Measurements from ENCODE around the gene LSM7. TPM values are rescaled to one million over a fixed set of nuclear protein-coding genes. Genes with fewer than 3 reads are reported as not detected.

Gene LSM7
- total RNA-seq, 2 donors from 2014 or later: 71.5 to 72.2 TPM

DNA sequence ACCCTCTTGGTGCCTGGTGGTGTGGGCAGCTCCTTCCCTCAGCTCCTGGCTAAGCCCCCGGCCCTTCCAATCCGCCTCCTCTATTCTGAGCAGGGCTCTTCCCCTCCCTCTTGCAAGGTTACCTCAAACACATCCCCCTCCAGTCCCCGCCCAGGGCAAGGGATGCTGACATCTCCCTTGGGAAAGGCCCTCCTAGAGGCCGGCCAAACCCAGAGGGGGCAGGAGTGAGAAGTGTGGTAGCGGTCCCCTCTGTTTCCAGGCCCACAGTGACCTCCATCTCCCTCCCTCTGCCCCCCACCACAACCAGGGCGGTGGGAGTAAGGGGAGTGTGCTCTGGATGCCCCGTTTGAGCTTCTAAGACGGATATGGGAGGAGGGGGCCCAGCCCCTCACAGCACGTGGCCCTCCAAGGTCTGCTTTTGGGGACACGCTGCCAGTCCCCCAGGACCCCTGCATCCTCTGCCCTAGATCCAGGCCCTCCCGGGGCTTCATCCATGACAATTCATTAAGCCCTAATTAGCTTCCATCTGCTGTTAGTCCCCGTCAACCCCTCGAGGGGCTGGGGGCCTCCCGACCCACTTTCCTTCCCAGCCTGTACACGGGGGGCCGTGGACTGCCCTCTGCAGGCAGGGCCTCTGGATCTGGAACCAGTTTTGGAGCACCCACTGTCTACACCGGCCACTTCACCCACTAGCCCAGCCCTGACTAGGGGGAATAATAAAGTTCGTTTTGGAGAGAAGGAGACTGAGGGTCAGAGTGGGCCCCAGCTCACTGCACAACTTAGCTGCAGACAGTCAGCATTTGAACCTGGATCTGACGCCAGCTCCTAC lies 22.7 kb downstream of the LSM7 start:
- peaks cover 4% of the 10 kb centered on the region for H3K36me3 Mint-ChIP-seq (ENCODE audit: low read depth)
- no peak for ATAC-seq

GRCh38 chr19:2303211-2303798 lies 25.1 kb downstream of the LSM7 start:
- no peak for ATAC-seq
- H3K27me3 Mint-ChIP-seq: peaks cover 40% of the 10 kb centered on the region
- H3K36me3 Mint-ChIP-seq (ENCODE audit: low read depth): peaks cover 4% of the 10 kb centered on the region
- no peak for DNase-seq
- H3K27ac Mint-ChIP-seq: peak overlapping the region; percentile 19
- no peaks in the 10 kb centered on the region for H3K9me3 ChIP-seq (ENCODE audit: control insufficient read depth, low read length, poor library complexity, severe bottlenecking)
- H3K4me1 Mint-ChIP-seq: peaks cover 12% of the 10 kb centered on the region
- H3K4me3 Mint-ChIP-seq: peak overlapping the region; percentile 57

More for the DNA sequence above, 22.7 kb downstream of the LSM7 start:
- no peaks in the 10 kb centered on the region for H3K9me3 ChIP-seq (ENCODE audit: control insufficient read depth, low read length, poor library complexity, severe bottlenecking)
- H3K4me3 Mint-ChIP-seq: no peak overlapping the region
- DNase-seq: no peak
- H3K27me3 Mint-ChIP-seq: peaks cover 63% of the 10 kb centered on the region
- peaks cover 15% of the 10 kb centered on the region for H3K4me1 Mint-ChIP-seq
- H3K27ac Mint-ChIP-seq: peak overlapping the region; percentile 59

GRCh38 chr19:2302319-2303210 lies 25.8 kb downstream of the LSM7 start:
- H3K9me3 ChIP-seq (ENCODE audit: control insufficient read depth, low read length, poor library complexity, severe bottlenecking): no peaks in the 10 kb centered on the region
- DNase-seq (no peak), ATAC-seq (peak; percentile 50)
- peak overlapping the region; percentile 57 for H3K4me3 Mint-ChIP-seq
- H3K27me3 Mint-ChIP-seq: peaks cover 39% of the 10 kb centered on the region
- H3K4me1 Mint-ChIP-seq: peaks cover 12% of the 10 kb centered on the region
- peak overlapping the region; percentile 19 for H3K27ac Mint-ChIP-seq
- H3K36me3 Mint-ChIP-seq (ENCODE audit: low read depth): peaks cover 4% of the 10 kb centered on the region

- H3K9me3 ChIP-seq (ENCODE audit: control insufficient read depth, low read length, poor library complexity, severe bottlenecking): no peaks in the 10 kb centered on the region
- DNase-seq: no peak
Measured at GRCh38 chr19:2300533-2300932, 27.9 kb downstream of the LSM7 start.

GRCh38 chr19:2296141-2296540 lies 32.2 kb downstream of the LSM7 start:
- H3K27ac Mint-ChIP-seq: no peak overlapping the region
- no peaks in the 10 kb centered on the region for H3K27me3 Mint-ChIP-seq

More at GRCh38 chr19:2300533-2300932, 27.9 kb downstream of the LSM7 start:
- peaks cover 2% of the 10 kb centered on the region for H3K36me3 Mint-ChIP-seq (ENCODE audit: low read depth)
- peaks cover 22% of the 10 kb centered on the region for H3K27me3 Mint-ChIP-seq
- no peak overlapping the region for H3K27ac Mint-ChIP-seq
- no peak overlapping the region for H3K4me3 Mint-ChIP-seq
- no peak for ATAC-seq
- H3K4me1 Mint-ChIP-seq: peaks cover 9% of the 10 kb centered on the region

GRCh38 chr19:2294687-2295335 lies 33.6 kb downstream of the LSM7 start:
- H3K9me3 ChIP-seq (ENCODE audit: control insufficient read depth, low read length, poor library complexity, severe bottlenecking): no peaks in the 10 kb centered on the region
- DNase-seq (no peak), ATAC-seq (no peak)
- H3K36me3 Mint-ChIP-seq (ENCODE audit: low read depth): peaks cover 2% of the 10 kb centered on the region
- no peak overlapping the region for H3K4me3 Mint-ChIP-seq
- no peak overlapping the region for H3K27ac Mint-ChIP-seq
- no peaks in the 10 kb centered on the region for H3K27me3 Mint-ChIP-seq
- H3K4me1 Mint-ChIP-seq: peaks cover 10% of the 10 kb centered on the region

More at GRCh38 chr19:2296141-2296540, 32.2 kb downstream of the LSM7 start:
- peaks cover 8% of the 10 kb centered on the region for H3K4me1 Mint-ChIP-seq
- ATAC-seq (no peak), DNase-seq (no peak)
- H3K9me3 ChIP-seq (ENCODE audit: control insufficient read depth, low read length, poor library complexity, severe bottlenecking): no peaks in the 10 kb centered on the region
- H3K36me3 Mint-ChIP-seq (ENCODE audit: low read depth): no peaks in the 10 kb centered on the region
- no peak overlapping the region for H3K4me3 Mint-ChIP-seq

GRCh38 chr19:2291185-2291751 lies 37.1 kb downstream of the LSM7 start:
- H3K36me3 Mint-ChIP-seq (ENCODE audit: low read depth): peaks cover 2% of the 10 kb centered on the region
- H3K27ac Mint-ChIP-seq: no peak overlapping the region
- no peaks in the 10 kb centered on the region for H3K27me3 Mint-ChIP-seq
- H3K9me3 ChIP-seq (ENCODE audit: control insufficient read depth, low read length, poor library complexity, severe bottlenecking): no peaks in the 10 kb centered on the region
- DNase-seq: no peak
- H3K4me1 Mint-ChIP-seq: peaks cover 26% of the 10 kb centered on the region
- no peak for ATAC-seq
- peak overlapping the region; percentile 93 for H3K4me3 Mint-ChIP-seq

DNA sequence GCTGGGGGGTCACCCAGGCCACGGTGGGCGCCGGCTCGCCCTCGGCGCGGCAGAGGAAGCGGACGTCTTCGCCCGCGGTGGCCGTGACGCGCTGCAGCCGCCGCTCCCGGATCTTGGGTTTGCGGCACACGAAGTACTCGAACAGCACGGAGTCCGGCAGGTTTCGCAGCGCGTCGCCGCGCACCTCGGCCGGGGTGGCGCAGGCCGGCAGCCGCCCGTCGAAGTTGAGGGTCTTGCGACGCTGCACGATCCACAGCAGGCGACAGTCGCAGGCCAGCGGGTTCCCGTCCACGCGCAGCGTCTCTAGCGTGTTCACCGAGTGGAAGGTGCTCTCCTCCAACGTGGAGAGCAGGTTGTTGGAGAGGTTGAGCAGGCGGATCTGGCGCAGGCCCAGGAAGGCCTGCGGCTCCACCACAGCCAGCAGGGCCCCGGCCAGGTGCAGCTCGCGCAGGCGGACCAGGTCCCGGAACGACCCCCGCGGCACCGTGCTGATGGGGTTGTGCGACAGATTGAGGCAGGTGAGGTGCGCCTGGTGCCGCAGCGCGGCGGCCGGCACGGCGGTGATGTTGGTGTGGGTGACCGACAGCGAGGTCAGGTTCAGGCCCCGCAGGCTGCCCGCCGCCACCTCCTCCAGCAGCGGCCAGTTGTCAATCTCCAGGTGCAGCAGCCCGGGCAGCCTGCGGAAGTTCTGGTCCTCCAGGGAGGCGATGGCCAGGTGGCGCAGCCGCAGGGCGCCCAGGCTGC lies 37.8 kb downstream of the LSM7 start:
- Mint-ChIP-seq H3K4me1 (peaks cover 26% of the 10 kb centered on the region), H3K36me3 (ENCODE audit: low read depth) (peaks cover 2% of the 10 kb centered on the region), H3K27ac (peak overlapping the region; percentile 82), H3K27me3 (no peaks in the 10 kb centered on the region), H3K4me3 (peak overlapping the region; percentile 93)
- peak; percentile 29 for ATAC-seq
- DNase-seq: no peak
- no peaks in the 10 kb centered on the region for H3K9me3 ChIP-seq (ENCODE audit: control insufficient read depth, low read length, poor library complexity, severe bottlenecking)

DNA sequence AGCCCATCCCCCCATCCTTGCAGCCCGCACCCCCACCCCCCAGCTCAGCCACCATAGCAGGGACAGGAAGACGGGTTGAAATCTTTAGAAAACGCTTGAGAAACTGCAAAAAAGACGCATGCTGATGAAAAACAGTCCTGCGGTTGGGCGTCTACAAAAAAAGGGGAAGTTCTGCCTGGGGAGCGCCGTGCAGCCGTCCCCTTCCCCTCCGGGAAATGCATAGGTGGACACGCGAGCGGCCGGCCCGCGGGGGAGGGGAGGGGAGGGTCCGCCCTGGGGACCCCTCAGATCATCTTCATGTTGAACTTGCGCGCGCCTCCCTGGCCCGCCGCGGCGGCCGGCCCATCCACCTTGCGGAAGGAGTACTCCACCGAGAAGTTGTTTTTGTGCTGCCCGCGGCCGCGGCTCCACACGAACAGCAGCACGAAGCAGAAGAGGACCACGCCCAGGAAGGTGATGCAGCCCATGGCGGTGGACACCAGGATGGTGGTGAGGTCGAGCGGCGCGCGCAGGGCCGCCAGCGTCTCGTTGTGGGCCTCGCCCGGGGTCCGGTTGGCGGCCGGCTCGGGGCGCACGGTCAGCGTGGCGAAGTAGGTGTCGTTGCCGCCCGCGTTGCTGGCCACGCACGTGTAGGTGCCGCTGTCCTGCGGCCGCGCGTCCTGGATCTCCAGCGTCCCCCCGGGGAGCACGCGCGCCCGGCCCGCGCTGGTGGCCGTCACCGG lies 38.5 kb downstream of the LSM7 start:
- Mint-ChIP-seq H3K27ac (peak overlapping the region; percentile 82), H3K4me1 (peaks cover 26% of the 10 kb centered on the region), H3K36me3 (ENCODE audit: low read depth) (peaks cover 2% of the 10 kb centered on the region), H3K4me3 (peak overlapping the region; percentile 93), H3K27me3 (no peaks in the 10 kb centered on the region)
- H3K9me3 ChIP-seq (ENCODE audit: control insufficient read depth, low read length, poor library complexity, severe bottlenecking): no peaks in the 10 kb centered on the region
- ATAC-seq (peak; percentile 76), DNase-seq (no peak)

DNA sequence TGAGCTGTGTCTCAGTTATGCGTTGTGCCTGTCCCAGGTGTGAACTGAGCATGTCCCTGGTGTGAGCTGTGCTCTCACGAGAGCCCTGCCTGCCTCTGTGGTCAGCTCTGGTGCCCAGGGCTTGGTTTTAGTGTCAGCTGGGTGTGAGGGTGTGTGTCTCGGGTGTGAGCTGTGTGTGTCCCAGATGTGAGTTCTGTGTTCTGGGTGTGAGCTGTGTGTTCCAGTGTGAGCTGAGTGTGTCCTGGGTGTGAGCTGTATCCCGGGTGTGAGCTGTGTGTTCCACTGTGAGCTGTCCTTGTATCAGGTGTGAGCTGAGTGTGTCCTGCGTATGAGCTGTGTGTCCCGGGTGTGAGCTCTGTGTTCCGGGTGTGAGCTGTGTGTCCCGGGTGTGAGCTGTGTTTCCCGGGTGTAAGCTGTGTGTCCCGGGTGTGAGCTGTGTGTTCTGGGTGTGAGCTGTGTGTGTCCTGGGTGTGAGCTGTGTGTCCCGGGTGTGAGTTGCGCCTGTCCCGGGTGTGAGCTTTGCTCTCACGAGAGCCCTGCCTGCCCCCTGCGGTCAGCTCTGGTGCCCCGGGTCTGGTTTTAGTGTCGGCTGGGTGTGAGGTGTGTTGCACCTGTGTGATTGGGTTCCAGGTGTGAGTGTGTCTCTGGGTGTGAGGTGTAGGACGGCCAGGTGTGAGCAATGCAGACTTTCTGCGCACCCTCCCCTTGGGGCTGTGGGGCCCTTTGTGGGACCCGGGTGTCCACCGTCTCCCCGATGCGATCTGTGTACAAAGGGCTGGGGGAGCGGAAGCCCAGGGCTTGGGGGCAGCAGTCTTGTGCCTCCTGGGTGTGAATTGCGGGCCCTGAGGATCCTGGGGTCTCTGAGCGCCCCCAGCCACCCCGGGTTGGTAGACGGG lies 39.3 kb downstream of the LSM7 start:
- Mint-ChIP-seq H3K4me3 (peak overlapping the region; percentile 93), H3K4me1 (peaks cover 25% of the 10 kb centered on the region), H3K36me3 (ENCODE audit: low read depth) (peaks cover 2% of the 10 kb centered on the region), H3K27ac (peak overlapping the region; percentile 82), H3K27me3 (no peaks in the 10 kb centered on the region)
- H3K9me3 ChIP-seq (ENCODE audit: control insufficient read depth, low read length, poor library complexity, severe bottlenecking): no peaks in the 10 kb centered on the region
- no peak for DNase-seq
- peak; percentile 12 for ATAC-seq

GRCh38 chr19:2288338-2288817 lies 40.0 kb downstream of the LSM7 start:
- H3K4me1 Mint-ChIP-seq: peaks cover 21% of the 10 kb centered on the region
- H3K27me3 Mint-ChIP-seq: no peaks in the 10 kb centered on the region
- H3K36me3 Mint-ChIP-seq (ENCODE audit: low read depth): peaks cover 2% of the 10 kb centered on the region
- H3K4me3 Mint-ChIP-seq: peak overlapping the region; percentile 93
- DNase-seq: no peak
- H3K9me3 ChIP-seq (ENCODE audit: control insufficient read depth, low read length, poor library complexity, severe bottlenecking): no peaks in the 10 kb centered on the region
- H3K27ac Mint-ChIP-seq: no peak overlapping the region
- no peak for ATAC-seq

Data from T-helper 17 cell (primary cell).